OCI-LY3 (cell line): ENCODE data around the gene FLNC.

ENCODE experiments used
- H2AFZ ChIP-seq: fragments of 200-600, 300-600 bp; shearing (Covaris generic); 2 replicates; pipeline ENCODE4 v1.6.0; 2014; ENCODE audit warnings: antibody characterized with exemption, low read depth, low read length
- H3K27ac ChIP-seq: fragments of 200-600, 300-600 bp; sonication (generic); 2 replicates; pipeline ENCODE4 v1.5.1; 2014; ENCODE audit warnings: mild to moderate bottlenecking, low read length, moderate library complexity, mixed read lengths
- H3K27me3 ChIP-seq: fragments of 200-600, 300-600 bp; sonication (generic); 2 replicates; pipeline ENCODE4 v1.6.1; 2014; ENCODE audit warnings: low read depth, low read length, mixed read lengths
- H3K36me3 ChIP-seq: fragments of 200-600, 300-600 bp; sonication (generic); replicated peaks from 2 replicates; pipeline ENCODE3; 2014; ENCODE audit warnings: low read depth, low read length, mixed read lengths
- H3K4me1 ChIP-seq: fragments of 300-600, 200-600 bp; sonication (generic); 2 replicates; pipeline ENCODE4 v1.6.1; 2014; ENCODE audit warnings: low read length, mixed read lengths
- H3K4me2 ChIP-seq: fragments of 200-600, 300-600 bp; sonication (generic); 2 replicates; pipeline ENCODE4 v1.6.1; 2014; ENCODE audit warnings: low read length, mixed read lengths
- H3K4me3 ChIP-seq: fragments of 300-600, 200-600 bp; sonication (generic); 2 replicates; pipeline ENCODE4 v1.5.1; 2014; ENCODE audit warnings: antibody characterized with exemption, mild to moderate bottlenecking, low read length, moderate library complexity
- H3K79me2 ChIP-seq: fragments of 300-600, 200-600 bp; shearing (Covaris generic); 2 replicates; pipeline ENCODE4 v1.6.1; 2014; ENCODE audit warnings: mild to moderate bottlenecking, low read length, mixed read lengths
- H3K9ac ChIP-seq: fragments of 300-600, 200-600 bp; shearing (Covaris generic); 2 replicates; pipeline ENCODE4 v1.6.0; 2014; ENCODE audit warnings: mild to moderate bottlenecking, low read length, moderate library complexity
- H3K9me3 ChIP-seq: fragments of 200-600, 300-600 bp; shearing (Covaris generic); 2 replicates; pipeline ENCODE4 v1.6.1; 2014; ENCODE audit warnings: low read length, mixed read lengths; ENCODE audit not compliant: insufficient read depth
- H4K20me1 ChIP-seq: fragments of 200-600, 300-600 bp; sonication (generic); 2 replicates; pipeline ENCODE4 v1.6.1; 2016; ENCODE audit warnings: low read length, mixed read lengths; ENCODE audit not compliant: insufficient read depth
- EZH2phosphoT487 ChIP-seq: fragments of 200-600 bp; shearing (Covaris generic); IDR thresholded peaks from 2 replicates; pipeline ENCODE4 v1.6.1; 2018; ENCODE audit warnings: antibody characterized with exemption, mixed run types, low read depth
- TF ChIP-seq, protein P1 (sequence below): fragments of 200-600, 300-600 bp; sonication (generic); IDR thresholded peaks from 2 replicates; pipeline ENCODE4 v1.5.1; 2014; ENCODE audit warnings: antibody characterized with exemption, low read length, low read depth

The FLNC gene

DNA sequence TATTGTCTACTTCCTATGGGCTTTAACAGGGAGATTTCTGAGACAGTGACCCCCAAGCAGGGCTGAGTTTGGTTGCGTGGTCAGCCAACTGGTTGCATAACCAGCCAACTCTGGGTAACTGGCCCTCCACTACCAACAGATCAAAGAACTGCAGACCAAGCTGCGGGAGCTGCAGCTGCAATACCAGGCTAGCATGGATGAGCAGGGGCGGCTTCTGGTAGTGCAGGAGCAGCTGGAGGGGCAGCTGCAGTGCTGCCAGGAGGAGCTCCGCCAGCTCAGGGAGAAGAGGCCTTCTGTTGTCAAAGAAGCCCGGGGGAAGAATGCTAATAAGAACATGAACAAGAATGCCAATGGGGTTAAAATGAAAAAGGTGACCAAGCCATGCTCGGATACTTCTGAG lies 15.7 kb upstream of the FLNC start:
- no peak overlapping the region for H3K4me3 ChIP-seq
- H3K4me1 ChIP-seq: no peaks in the 10 kb centered on the region
- no peak overlapping the region for H2AFZ ChIP-seq
- no peaks in the 10 kb centered on the region for H3K79me2 ChIP-seq
- no peaks in the 10 kb centered on the region for H3K9me3 ChIP-seq
- H3K4me2 ChIP-seq: no peak overlapping the region
- no peak overlapping the region for H3K9ac ChIP-seq
- no peak for TF ChIP-seq EZH2phosphoT487
- TF ChIP-seq, protein P1, sequence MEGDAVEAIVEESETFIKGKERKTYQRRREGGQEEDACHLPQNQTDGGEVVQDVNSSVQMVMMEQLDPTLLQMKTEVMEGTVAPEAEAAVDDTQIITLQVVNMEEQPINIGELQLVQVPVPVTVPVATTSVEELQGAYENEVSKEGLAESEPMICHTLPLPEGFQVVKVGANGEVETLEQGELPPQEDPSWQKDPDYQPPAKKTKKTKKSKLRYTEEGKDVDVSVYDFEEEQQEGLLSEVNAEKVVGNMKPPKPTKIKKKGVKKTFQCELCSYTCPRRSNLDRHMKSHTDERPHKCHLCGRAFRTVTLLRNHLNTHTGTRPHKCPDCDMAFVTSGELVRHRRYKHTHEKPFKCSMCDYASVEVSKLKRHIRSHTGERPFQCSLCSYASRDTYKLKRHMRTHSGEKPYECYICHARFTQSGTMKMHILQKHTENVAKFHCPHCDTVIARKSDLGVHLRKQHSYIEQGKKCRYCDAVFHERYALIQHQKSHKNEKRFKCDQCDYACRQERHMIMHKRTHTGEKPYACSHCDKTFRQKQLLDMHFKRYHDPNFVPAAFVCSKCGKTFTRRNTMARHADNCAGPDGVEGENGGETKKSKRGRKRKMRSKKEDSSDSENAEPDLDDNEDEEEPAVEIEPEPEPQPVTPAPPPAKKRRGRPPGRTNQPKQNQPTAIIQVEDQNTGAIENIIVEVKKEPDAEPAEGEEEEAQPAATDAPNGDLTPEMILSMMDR: no peak
- H3K27ac ChIP-seq: no peak overlapping the region
- H3K27me3 ChIP-seq: peaks cover 12% of the 10 kb centered on the region; the same call in 1 of the 2 replicates
- H4K20me1 ChIP-seq: no peaks in the 10 kb centered on the region
- no peaks in the 10 kb centered on the region for H3K36me3 ChIP-seq

DNA sequence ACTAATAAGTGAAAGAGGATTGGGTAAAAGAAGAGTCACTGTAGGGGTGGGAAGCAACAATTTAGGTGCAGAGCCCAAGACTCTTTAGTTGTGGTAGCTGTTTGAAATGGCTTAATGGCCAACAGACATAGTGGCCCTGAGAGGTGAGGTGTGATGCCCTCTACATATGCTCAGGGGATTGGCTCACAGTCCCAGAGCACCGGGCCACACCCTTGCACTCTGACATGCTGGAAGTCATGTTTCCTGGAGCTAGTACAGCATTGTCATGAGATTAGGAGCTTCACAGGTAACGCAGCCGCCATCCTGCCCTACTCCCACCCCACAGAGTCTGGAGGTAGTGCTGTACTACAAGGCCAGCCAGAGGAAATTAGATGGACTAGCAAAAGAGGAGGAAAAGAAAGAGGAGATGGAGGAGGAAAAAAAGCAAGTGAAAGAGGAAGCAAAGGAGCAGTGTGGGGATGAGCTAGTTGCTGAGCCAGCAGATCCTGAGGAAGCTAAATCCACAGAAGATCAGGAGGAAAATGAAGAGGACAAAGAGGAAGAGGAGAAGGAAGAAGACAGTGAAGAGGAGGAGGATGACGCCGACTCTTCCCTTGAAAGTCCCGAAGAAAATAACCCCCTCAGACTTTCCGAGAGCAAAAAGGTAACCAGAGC lies 14.8 kb upstream of the FLNC start:
- TF ChIP-seq, protein P1: no peak
- no peak for TF ChIP-seq EZH2phosphoT487
- H3K9ac ChIP-seq: no peak overlapping the region
- H3K9me3 ChIP-seq: no peaks in the 10 kb centered on the region
- H3K4me1 ChIP-seq: 0 out of 2 replicates have a peak, but pooled peaks cover 4% of the 10 kb centered on the region
- no peaks in the 10 kb centered on the region for H3K79me2 ChIP-seq
- no peak overlapping the region for H3K4me3 ChIP-seq
- H3K27me3 ChIP-seq: peaks cover 12% of the 10 kb centered on the region; the same call in 1 of the 2 replicates
- H3K27ac ChIP-seq: no peak overlapping the region
- H4K20me1 ChIP-seq: no peaks in the 10 kb centered on the region
- no peaks in the 10 kb centered on the region for H3K36me3 ChIP-seq
- no peak overlapping the region for H2AFZ ChIP-seq
- H3K4me2 ChIP-seq: no peak overlapping the region

DNA sequence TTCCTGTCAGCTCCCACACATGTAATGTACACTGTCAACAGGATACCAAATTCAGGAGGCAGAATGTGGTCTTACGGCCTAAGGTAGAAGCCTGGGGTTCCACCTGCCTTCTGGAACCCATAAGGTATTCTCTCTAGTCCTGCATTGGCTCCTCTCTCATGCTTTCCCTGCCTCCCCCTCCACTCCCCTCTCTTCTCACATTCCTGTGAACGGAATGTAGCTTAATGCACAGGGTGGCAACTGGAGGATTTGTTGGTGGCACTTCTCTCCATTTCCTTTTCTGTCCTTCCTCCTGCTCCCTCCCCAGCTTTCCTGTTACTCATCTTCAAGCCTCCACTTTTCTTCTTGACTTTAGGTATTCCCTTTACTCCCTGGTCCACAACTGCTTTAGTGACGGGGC lies 11.5 kb upstream of the FLNC start:
- H3K4me2 ChIP-seq: no peak overlapping the region
- no peak overlapping the region for H3K27ac ChIP-seq
- no peaks in the 10 kb centered on the region for H3K9me3 ChIP-seq
- no peaks in the 10 kb centered on the region for H3K79me2 ChIP-seq
- TF ChIP-seq EZH2phosphoT487: no peak
- TF ChIP-seq, protein P1: no peak
- no peaks in the 10 kb centered on the region for H3K36me3 ChIP-seq
- H3K9ac ChIP-seq: no peak overlapping the region
- no peaks in the 10 kb centered on the region for H4K20me1 ChIP-seq
- no peak overlapping the region for H2AFZ ChIP-seq
- no peak overlapping the region for H3K4me3 ChIP-seq
- peaks cover 12% of the 10 kb centered on the region; the same call in 1 of the 2 replicates for H3K27me3 ChIP-seq
- H3K4me1 ChIP-seq: 0 out of 2 replicates have a peak, but pooled peaks cover 4% of the 10 kb centered on the region

DNA sequence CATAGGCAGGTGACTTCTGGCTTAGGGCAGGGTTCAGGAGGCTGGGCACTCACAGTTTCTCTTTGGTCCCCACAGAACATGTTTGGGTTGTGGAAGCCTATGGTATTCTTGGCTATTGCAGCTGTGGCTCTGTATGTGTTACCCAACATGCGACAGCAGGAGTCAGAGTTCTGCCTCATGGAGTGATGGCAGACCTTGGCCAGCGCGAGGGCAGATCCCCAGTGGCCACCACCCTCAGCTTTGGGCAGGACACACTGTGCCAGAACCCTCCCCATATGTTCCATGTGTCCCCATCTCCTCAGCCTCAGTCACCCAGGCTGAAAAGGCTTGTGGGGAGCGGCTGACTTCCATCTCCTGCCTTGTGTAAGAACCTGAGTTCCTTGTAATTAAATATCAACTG lies 8.5 kb upstream of the FLNC start:
- Histone ChIP-seq H3K79me2 (no peaks in the 10 kb centered on the region), H4K20me1 (no peaks in the 10 kb centered on the region), H2AFZ (no peak overlapping the region), H3K4me2 (no peak overlapping the region), H3K4me3 (no peak overlapping the region), H3K27me3 (peaks cover 12% of the 10 kb centered on the region; the same call in 1 of the 2 replicates), H3K27ac (no peak overlapping the region), H3K9ac (no peak overlapping the region), H3K36me3 (no peaks in the 10 kb centered on the region), H3K9me3 (no peaks in the 10 kb centered on the region), H3K4me1 (0 out of 2 replicates have a peak, but pooled peaks cover 4% of the 10 kb centered on the region)
- no peak for TF ChIP-seq EZH2phosphoT487
- TF ChIP-seq, protein P1: no peak
